Mucosa of rectum (tissue), 2 donors: ENCODE results near the gene CEP350.
"Not testable (repeated sequence)": the region's sequence is repeated elsewhere in the genome, so short reads cannot be mapped to it uniquely, and the experiment has no call there.

ENCODE experiments used
- H3K27ac ChIP-seq, 2 donors: one replicate each; pipeline ENCODE4 v1.7.0; 2013; ENCODE audit warnings: inconsistent platforms in 2 of 2, low read depth in 2 of 2, low read length in 2 of 2
- H3K27me3 ChIP-seq, 2 donors: one replicate each; pipeline ENCODE4 v1.7.0; 2013; ENCODE audit warnings: low read length in 2 of 2; ENCODE audit not compliant: control insufficient read depth in 2 of 2, insufficient read depth in 2 of 2
- H3K36me3 ChIP-seq, 2 donors: one replicate each; pipeline ENCODE4 v1.7.0; 2013; ENCODE audit warnings: low read length in 2 of 2; ENCODE audit not compliant: control insufficient read depth in 2 of 2, insufficient read depth in 2 of 2
- H3K4me1 ChIP-seq, 2 donors: one replicate each; pipeline ENCODE4 v1.7.0; 2013; ENCODE audit warnings: low read length in 2 of 2, mild to moderate bottlenecking in 1 of 2; ENCODE audit not compliant: control insufficient read depth in 2 of 2, insufficient read depth in 2 of 2
- H3K4me3 ChIP-seq, 2 donors: one replicate each; pipeline ENCODE4 v1.7.0; 2013; ENCODE audit warnings: low read length in 2 of 2
- H3K9ac ChIP-seq, 2 donors: one replicate each; pipeline ENCODE4 v1.7.0; 2013; ENCODE audit warnings: low read length in 2 of 2, low read depth in 1 of 2, mild to moderate bottlenecking in 1 of 2
- H3K9me3 ChIP-seq, 2 donors: one replicate each; pipeline ENCODE4 v1.7.0; 2013; ENCODE audit warnings: low read length in 2 of 2; ENCODE audit not compliant: control insufficient read depth in 2 of 2
- donor health status: healthy.
- donor health status: Normal muscosa, but diverticular disease.

The CEP350 gene

DNA sequence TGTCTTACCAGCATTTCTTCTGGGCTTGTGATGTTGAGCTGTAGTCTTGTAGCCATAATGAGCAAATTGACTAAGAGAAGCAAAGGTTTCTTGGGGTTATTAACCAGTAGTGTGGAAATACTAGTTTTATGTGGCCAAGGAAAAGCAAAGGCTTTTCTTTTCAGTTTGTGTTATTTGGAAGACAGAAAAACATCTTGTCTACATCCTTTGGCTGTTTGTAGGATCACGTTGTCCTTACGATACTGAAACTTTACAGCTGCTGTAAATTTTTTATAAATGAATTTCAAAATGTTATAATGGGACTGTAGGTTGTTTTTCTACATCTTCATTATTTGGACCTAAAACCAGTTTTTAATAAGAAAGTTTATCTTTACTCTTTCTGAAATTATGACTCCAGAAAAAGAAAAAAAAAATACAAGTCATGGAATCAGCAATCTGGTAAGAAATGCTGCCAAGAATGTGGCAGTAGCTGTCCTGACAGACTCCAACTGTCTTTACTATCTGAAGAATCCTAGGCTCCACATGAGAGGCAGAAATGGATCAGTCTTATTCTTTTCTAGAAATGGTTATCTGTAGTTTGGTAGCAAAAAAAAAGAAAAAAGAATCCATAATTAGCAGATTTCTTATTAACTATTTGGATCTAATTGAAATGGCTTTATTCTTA lies 158.5 kb downstream of the CEP350 start:
- H3K27ac ChIP-seq, result peak overlapping the region in 1 of 2 donors; percentile 24
- H3K27me3 ChIP-seq, result no peaks in the 10 kb centered on the region
- H3K4me1 ChIP-seq, result no peaks in the 10 kb centered on the region
- no peak overlapping the region for H3K4me3 ChIP-seq
- no peak overlapping the region for H3K9ac ChIP-seq
- no peaks in the 10 kb centered on the region for H3K9me3 ChIP-seq
- peaks cover 26 to 28% of the 10 kb centered on the region in 2 donors for H3K36me3 ChIP-seq

DNA sequence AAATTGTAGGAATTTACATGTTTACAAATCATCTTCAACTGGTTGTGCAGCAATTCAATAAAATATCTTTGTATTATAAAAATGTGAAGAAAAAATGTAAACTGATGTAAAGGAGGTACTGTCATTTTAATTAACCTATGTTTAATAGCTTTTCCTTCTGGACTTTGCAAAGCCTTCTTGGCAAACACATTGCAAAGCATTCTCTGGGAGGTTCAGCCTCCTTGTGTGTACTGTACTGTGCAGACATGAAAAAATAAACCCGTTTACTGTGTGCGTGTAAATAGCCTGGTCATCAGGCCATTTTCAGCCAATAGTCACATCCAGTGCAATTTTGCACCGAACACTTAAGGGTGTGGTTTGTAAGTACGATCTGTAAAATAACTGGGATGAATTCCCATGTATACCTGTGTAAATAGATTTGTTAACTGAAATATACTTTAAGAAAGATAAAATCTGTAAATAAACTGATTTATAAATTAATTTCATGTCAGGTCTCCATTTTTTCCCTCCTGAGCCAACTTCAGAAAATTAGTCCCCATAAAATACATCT lies 159.9 kb downstream of the CEP350 start:
- H3K36me3 ChIP-seq, result peaks cover 24 to 28% of the 10 kb centered on the region in 2 donors
- no peaks in the 10 kb centered on the region for H3K9me3 ChIP-seq
- H3K9ac ChIP-seq, result no peak overlapping the region
- no peaks in the 10 kb centered on the region for H3K4me1 ChIP-seq
- no peak overlapping the region for H3K27ac ChIP-seq
- H3K4me3 ChIP-seq, result no peak overlapping the region
- H3K27me3 ChIP-seq, result no peaks in the 10 kb centered on the region

DNA sequence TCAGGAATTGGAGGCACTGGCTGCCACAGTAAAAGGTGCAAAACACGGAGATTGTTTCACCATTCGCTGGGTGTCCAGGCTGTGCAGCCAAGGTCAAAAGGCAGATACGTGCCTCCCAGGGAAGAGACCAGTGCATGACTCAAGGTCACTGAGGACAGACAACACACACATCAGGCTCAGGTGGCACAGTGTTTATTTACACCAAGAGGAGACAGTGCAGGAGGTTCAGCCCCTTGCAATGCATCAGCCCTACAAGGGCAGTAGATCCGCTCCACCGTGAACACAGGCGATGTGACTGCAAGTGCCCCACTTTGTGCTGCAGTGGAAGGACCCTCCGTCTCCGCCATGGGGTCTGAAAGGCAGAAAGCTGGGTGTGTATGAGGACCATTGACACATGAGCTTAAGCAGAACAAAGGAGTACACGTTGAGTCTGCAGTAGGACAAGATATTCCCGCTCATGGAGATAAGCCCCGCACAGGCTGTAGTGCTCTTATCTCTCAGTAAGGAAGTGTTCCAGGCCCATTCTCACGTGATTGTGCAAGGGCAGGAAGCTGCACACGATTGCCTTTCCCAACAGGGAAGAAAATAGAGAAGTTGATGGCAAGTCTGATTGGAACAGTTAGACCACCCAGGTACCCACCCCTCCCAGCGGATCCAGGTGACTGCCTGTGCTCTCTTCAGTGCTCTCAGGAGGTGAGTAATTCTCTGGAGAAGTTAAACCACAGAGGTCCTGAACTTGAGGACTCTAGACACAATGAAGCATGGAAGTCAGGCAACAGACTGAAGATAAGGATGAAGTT lies 162.6 kb downstream of the CEP350 start:
- H3K4me1 ChIP-seq, result no peaks in the 10 kb centered on the region
- H3K9ac ChIP-seq, result no peak overlapping the region
- H3K4me3 ChIP-seq, result no peak overlapping the region
- no peaks in the 10 kb centered on the region for H3K9me3 ChIP-seq
- H3K36me3 ChIP-seq, result peaks cover 7 to 9% of the 10 kb centered on the region in 2 donors
- no peak overlapping the region for H3K27ac ChIP-seq
- no peaks in the 10 kb centered on the region for H3K27me3 ChIP-seq

DNA sequence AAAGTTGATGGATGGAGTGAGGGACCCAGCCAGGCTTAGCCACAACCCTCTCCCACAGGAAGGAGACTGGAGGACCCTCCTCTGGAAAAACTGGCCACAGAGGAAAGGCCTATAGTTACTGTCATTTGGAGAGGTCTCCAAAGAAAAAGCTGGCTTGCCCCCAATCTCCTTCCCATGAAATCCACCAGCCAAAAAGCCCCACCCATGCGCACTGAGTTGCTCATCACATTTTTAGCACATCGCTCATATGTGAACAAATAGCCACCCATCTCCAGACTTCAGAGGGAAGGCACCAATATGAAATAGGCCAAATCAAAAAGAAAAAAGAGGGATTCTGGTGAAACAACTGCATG lies 163.1 kb downstream of the CEP350 start:
- H3K9ac ChIP-seq, result no peak overlapping the region
- H3K27ac ChIP-seq, result no peak overlapping the region
- no peaks in the 10 kb centered on the region for H3K9me3 ChIP-seq
- peaks cover 2 to 3% of the 10 kb centered on the region in 2 donors for H3K36me3 ChIP-seq
- no peaks in the 10 kb centered on the region for H3K4me1 ChIP-seq
- no peaks in the 10 kb centered on the region for H3K27me3 ChIP-seq
- no peak overlapping the region for H3K4me3 ChIP-seq

DNA sequence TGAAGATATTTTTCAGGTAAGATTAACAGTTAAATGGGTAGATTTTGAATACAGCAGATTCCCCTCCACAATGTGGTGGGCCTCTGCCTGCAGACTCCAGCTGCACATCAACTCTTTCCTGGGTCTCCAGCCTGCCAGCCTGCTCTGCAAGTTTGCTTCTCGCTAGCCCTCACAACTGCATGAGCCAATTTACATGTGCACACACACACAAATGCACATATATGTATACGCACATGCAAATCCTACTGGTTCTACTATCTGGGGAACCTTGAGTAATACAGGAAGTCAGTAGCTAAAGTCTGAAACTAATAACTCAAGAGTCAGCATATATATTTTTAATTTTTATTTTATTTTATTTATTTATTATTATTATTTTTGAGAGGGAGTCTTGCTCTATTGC lies 165.2 kb downstream of the CEP350 start:
- Histone ChIP-seq H3K4me3 (no peak overlapping the region), H3K36me3 (no peaks in the 10 kb centered on the region), H3K4me1 (no peaks in the 10 kb centered on the region), H3K9ac (no peak overlapping the region), H3K27me3 (no peaks in the 10 kb centered on the region), H3K27ac (no peak overlapping the region), H3K9me3 (no peaks in the 10 kb centered on the region)

DNA sequence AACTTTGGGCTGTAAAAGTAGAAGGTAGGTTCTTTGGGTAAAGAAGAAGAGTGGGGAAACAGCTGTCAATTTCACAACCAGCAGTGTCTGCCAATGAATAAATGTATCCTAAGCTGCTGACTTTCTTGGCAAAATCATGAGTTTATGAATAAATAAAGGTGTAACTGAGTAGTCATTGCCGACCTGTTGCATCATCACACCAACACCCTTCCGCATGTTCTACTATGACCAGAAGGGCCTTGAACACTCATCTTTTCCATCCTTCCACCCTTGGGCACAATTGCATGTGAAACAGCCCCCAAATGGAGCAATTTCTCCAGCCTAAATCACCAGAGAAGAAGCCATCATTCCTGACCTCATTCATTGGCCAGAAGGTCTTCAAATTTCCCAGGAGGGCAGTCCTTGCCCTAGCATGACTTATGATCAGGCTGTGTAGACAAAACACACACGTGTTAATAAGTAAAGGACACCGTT lies 168.9 kb downstream of the CEP350 start:
- Histone ChIP-seq H3K9ac (no peak overlapping the region), H3K36me3 (no peaks in the 10 kb centered on the region), H3K27me3 (no peaks in the 10 kb centered on the region), H3K9me3 (no peaks in the 10 kb centered on the region), H3K27ac (no peak overlapping the region), H3K4me1 (peaks cover 0 to 3% of the 10 kb centered on the region in 2 donors), H3K4me3 (no peak overlapping the region)

DNA sequence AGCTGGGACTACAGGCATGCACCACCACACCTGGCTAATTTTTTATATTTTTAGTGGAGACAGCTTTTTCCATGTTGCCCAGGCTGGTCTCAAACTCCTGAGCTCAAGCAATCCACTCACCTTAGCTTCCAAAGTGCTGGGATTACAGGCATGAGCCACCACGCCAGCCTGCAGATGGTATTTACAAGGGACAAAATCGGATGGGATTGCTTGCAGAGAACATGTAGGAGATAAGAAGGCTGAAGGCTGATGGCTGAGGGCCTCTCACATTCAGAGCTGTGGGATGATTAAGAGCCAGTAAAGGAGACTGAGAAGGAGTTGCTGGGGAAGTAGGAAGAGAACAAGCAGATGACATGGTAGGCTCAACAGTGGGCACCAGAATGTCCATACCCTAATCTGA lies 176.0 kb downstream of the CEP350 start:
- Histone ChIP-seq H3K4me3 (no peak overlapping the region), H3K9me3 (no peaks in the 10 kb centered on the region), H3K9ac (no peak overlapping the region), H3K27ac (no peak overlapping the region), H3K36me3 (no peaks in the 10 kb centered on the region), H3K27me3 (no peaks in the 10 kb centered on the region), H3K4me1 (peaks cover 0 to 3% of the 10 kb centered on the region in 2 donors)

DNA sequence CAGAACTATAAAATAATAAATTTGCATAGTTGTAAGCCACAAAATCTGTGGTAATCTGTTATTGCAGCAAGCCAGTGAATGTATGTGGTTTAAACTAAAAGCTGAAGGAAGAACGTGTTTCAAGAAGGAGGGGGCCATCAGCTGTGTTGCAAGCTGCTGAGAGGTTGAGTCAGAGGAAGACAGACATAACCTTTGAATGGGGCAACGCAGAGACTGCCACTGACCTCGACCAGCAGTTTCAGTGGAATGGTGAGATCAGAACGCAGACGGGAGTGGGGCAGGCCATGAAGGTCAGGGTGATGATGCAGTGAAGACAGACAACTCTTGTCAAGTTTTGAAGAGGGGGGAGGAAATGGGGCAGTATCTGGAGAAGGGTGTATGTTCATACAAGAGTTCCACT lies 176.9 kb downstream of the CEP350 start:
- Histone ChIP-seq H3K9ac (no peak overlapping the region), H3K27ac (no peak overlapping the region), H3K36me3 (no peaks in the 10 kb centered on the region), H3K4me1 (peaks cover 0 to 3% of the 10 kb centered on the region in 2 donors), H3K27me3 (no peaks in the 10 kb centered on the region), H3K9me3 (no peaks in the 10 kb centered on the region), H3K4me3 (no peak overlapping the region)

DNA sequence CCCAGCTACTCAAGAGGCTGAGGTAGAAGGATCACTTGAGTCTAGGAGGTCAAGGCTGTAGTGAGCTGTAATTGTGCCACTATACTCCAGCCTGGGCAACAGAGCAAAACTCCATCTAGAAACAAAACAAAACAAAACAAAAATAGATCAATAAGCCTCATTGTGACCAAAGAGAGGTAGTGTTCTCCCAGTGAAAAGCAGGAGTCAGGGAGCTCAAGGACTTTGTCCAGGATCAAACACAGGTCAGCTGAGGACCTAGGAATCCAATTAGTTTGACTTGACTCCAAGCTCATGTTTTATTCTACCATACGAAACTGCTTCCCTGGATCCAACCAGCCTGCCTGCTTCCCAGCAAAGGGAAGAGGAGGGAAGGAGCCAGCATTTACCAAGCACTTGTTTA lies 178.6 kb downstream of the CEP350 start:
- no peaks in the 10 kb centered on the region for H3K27me3 ChIP-seq
- no peaks in the 10 kb centered on the region for H3K4me1 ChIP-seq
- no peak overlapping the region for H3K9ac ChIP-seq
- H3K27ac ChIP-seq, result no peak overlapping the region
- H3K36me3 ChIP-seq, result no peaks in the 10 kb centered on the region
- no peak overlapping the region for H3K4me3 ChIP-seq
- H3K9me3 ChIP-seq, result no peaks in the 10 kb centered on the region

DNA sequence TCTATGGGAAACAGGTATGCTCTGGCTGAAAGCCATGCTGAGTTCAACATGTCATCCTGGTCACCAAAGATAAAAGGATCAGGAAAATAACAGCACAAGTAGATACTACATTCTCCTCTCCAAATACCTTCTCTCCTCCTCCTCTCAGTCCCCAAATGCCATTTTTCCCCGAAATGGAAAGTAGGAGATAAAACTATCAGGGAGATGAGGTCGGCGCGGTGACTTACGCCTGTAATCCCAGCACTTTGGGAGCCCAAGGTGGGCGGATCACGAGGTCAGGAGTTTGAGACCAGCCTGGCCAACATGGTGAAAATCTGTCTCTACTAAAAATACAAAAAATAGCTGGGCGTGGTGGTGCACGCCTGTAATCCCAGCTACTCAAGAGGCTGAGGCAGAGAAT lies 179.1 kb downstream of the CEP350 start:
- H3K36me3 ChIP-seq, H3K9me3 ChIP-seq: not testable (repeated sequence)

More for the DNA sequence above, 179.1 kb downstream of the CEP350 start:
- H3K27ac ChIP-seq, H3K9ac ChIP-seq, H3K4me1 ChIP-seq, H3K27me3 ChIP-seq, H3K4me3 ChIP-seq: not testable (repeated sequence)
